ENCODE measurements around the gene TMC3.
A peak's percentile ranks its signal among the peaks of the same experiment; 100 is the strongest.

Gene TMC3

DNA sequence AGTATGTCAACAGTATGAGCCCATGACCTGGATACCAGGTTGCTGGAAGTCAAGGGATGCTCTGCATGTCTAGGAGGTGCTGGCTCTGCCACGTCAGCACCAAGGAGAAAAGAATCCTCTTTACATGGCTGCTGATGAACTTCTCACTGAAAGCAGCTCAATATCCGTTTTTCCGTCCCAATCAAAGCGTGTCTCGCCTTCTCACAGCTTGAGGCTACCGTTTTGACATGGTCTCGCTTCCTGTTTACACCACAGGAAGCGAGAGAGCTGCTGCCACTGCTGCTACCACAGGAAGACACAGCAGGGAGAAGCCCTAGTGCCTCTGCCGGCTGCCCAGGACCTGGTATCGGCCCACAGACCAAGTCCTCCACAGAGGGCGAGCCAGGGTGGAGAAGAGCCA lies 77.3 kb downstream of the TMC3 start:
- DNase-seq, result peak; percentile 82

DNA sequence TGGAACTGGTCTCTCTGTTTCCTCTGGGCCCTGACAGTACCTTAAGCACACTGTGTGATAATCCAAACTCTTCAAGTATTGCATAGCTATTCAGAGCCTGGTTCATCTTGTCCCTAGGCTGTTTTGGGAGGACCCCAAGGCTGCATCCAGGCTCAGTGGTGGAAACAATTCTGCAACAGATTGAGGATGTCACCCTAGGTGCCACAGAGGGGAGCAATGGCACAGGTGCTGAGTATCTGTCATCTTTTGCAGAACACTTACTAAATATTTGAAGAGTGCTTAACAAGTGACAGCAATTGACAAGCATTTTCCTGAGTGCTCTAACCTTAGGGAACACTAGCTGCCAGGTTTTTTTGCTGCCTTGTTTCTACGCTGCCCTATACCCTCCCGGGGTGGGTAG lies 77.8 kb downstream of the TMC3 start:
- DNase-seq, result no peak

DNA sequence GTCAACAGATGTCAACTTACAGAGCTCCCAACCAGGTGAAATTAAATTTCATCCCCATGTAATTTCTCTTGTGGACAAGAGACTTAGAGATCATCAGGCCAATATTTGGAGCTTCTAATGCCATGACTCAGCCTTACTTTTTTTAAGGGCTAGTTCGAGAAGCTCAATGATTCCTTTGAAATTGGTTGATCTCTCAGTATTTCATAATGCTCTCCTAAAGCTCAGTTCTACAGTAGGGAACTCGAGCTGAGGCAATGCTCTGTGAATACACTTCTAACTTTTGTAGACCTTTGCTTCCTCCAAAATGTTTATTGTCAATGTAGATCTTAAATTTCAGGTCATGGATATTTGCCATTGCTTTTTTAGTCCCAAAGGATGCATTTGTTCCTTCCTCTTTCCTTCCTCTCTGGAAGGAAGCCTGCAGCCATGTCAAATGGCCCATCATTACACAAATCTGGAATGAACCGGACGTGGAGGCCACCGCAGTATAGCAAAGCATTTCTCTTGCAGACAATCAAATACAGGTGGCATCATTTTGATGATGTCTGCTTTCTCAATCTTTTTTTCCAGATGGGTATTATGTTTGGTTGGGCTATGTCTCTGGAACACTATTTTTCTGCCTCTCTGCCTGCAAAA lies 78.4 kb downstream of the TMC3 start:
- no peak for DNase-seq

DNA sequence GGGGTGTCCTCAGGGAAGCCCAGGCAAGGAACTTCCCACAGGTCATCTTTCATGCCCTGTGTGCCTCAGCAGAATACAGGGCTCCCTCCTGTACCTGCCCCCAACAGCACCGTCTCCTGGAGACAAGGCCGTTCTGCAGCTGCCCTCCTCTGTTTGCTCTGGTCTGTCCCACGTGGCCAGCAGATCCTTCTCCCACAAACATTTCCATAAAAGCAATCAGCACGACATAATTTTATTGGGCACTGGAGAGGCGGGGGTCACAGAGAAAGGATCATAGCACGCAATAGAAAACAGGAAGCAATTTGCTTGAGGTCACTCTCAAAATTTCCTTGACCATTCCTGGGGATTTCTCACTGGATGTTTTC lies 79.5 kb downstream of the TMC3 start:
- DNase-seq, result no peak

DNA sequence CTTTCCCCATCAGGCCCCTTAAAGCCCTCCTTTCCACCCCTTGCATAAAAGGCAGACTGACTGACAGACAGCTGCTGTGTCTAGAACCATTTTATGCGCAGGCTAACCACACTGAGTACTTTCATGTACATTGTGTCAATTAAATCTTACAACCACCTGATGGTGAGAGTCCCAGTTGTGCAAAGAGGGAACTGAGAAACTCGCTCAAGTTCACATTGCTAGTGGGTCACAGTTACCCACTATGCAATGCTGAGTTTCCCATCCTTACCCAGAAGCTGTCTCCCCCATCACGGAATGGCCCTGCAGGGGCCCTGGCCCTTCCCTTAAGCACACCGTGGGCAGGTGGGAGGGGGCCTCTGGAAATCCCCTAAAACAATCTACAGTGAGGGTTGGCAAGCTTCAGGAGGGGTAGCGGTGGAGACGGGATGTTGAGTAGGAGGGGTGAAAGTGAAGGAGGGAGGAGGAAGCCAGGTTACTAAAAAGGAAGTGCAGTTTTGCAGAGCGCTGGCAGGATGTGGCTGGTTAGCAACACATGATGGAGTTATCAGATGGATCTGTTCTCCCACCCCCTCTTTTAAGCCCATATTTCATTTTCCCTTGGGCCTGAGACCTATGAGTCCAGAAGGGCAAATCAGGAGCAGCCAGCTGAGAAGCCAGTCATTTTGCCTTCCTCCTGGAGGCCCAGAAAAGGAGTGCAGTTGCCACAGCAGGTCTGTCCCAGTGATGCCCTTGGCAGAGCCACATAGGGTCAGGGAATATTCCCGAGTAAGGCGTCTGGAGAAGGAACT lies 80.1 kb downstream of the TMC3 start:
- peak; percentile 81 for DNase-seq

DNA sequence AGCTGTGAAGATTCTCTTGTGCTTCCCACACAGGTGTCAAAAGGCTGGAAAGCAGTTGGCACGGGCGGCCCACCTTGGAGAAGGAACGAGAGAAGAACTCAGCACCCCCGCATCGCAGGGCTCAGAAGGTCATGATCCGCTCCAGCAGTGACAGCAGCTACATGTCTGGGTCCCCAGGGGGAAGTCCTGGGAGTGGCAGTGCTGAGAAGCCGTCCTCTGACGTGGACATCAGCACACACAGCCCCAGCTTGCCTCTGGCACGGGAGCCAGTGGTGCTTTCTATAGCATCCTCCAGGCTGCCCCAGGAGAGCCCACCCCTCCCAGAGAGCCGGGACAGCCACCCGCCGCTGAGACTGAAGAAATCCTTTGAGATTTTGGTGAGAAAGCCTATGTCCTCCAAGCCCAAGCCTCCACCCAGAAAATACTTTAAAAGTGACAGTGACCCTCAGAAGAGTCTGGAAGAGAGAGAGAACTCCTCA lies 81.5 kb downstream of the TMC3 start:
- no peak for DNase-seq

DNA sequence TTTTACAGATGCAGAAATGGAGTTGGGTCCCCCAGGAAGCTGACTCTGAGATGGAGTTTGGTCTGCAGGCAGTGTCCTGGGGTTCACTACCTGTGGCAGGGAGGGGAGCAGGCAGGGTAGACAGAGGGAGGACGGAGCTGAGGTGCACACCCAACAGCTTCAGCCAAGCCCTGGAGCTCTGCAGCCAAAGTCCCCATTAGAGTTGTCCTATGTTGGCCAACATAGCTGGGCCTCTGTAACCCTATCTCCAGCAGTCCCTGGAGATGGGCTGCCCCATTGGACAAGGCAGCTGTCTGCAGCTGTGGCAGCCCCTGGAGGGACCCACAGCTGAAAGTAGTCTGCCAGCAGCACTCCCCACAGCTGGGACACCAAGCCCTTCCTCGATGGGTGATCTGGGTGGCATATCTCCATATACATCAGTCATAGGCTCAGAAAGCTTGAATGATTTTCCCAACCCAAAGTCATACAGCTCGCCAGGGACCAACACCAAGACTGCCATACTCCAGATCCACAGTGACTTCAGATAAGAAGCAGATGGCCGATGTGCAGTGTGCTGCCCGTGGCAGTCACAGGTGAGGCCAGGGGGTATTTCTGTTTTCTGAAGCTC lies 82.0 kb downstream of the TMC3 start:
- DNase-seq, result no peak

DNA sequence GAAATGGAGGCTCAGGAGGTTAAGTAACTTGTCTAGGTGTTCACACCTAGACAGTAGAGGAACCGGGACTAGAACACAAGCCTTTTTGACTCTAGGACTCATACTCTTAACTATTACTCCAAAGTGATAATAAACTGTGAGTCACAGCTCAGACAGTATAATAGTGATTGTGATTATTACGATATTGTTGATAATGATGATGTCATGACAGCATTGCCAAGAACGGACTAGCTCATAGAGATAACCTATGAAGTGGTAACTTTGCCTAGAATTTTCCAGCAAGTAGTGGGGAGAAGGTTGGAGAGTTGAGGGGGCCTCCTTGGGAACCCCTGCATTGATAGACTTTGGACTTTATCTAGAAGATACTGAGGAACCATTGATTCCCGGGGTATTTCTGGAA lies 84.1 kb downstream of the TMC3 start:
- no peak for DNase-seq

DNA sequence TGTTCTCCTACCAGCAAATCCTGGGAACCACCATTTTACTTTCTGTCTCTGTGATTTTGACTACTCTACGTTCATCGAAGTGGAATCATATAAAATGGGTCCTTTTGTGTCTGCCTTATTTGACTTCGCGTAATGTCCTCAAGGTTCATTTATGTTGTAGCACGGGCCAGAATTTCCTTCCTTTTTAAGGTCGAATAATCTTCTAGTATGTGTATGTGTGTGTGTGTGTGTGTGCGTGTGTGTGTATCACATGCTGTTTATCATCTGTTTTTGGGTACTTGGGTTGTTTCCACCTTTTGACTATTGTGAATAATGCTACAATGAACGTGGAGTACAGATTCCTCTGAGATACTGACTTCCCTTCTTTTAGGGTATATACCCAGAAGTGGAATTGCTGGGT lies 85.4 kb downstream of the TMC3 start:
- DNase-seq, result no peak

DNA sequence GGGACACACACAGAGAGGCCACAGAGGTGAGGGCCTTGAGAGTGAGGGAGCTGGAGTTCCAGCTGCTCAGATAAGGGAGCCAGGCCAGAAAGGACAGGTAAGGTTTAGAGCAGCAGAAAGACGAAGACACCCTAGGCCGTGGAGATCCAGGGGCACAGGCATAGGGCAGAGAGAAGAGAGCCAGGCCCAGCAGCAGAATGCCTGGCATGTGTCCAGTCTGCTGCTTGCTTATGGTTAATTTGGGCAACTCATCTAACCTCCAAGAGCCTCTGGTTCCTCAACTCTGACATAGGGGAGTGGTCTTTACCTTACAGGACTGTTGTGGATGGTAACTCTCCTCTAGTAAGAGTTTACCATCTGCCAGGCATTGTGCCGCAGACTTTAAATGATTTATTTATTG lies 86.0 kb downstream of the TMC3 start:
- no peak for DNase-seq

DNA sequence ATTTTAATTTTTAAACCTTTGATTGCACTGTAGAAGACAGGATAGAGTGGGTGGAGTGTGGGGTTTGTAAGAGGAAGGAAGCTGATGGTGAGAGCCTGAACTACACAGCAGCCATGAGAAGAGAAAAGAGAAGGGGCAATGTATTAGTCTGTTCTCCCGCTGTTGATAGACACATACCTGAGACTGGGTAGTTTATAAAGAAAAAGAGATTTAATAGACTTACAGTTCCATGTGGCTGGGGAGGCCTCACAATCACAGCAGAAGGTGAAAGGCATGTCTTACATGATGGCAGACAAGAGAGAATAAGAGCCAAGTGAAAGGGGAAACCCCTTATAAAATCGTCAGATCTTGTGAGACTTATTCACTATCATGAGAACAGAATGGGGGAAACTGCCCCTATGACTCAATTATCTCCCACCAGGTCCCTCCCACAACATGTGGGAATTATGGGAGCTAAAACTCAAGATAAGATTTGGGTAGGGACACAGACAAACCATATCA lies 87.3 kb downstream of the TMC3 start:
- DNase-seq, result no peak

DNA sequence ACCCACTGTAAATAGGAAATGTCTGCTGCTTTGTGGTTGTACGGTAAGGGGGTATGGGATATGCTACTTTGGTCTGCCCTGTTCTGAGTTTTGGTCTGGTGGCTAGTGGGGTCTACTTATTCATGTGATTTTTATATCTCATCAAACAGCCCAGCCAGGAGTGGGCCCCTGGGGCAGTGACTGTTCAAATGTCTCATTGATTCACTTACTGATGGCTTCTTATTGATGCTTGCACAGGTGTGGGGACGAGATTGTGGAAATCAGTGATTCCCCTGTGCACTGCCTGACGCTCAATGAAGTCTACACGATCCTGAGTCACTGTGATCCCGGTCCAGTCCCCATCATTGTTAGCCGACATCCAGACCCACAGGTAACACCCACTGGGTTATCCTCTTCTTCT lies 88.6 kb downstream of the TMC3 start:
- no peak for DNase-seq

DNA sequence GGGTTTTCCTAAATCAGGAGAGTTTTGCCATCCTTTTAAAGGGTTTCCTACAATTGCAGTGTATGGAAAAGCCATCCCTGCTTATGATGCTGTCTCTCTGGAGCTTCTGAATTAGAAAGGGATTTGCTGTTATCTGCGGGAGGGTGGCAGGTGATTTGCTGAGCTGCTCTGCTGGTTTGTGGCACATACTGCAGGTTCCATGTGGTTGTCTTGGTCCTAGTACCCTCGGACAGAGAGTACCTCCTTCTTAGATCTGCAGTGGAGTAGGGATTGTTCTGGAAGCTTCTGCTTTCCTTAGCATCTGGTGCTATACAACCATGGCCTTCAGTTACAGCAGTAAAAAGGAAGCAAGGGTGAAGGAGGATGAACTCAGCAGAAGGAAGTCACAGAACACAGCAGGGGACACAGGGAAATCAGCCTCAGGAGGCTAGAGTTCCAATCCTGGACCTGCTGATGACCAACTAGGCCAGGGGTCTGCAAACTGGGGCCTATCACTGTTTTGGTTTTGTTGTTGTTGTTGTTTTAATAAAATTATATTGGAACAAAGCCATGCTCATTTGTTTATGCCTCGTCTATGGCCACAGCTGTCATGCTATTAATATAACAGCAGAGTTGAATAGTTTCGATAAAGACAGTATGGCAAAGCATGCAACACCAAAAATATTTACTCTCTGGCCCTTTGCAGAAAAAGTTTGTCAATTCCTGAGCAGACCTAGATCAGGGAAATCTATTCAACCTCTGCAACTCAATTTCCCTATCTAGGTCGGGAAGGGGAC lies 89.6 kb downstream of the TMC3 start:
- peak; percentile 26 for DNase-seq

DNA sequence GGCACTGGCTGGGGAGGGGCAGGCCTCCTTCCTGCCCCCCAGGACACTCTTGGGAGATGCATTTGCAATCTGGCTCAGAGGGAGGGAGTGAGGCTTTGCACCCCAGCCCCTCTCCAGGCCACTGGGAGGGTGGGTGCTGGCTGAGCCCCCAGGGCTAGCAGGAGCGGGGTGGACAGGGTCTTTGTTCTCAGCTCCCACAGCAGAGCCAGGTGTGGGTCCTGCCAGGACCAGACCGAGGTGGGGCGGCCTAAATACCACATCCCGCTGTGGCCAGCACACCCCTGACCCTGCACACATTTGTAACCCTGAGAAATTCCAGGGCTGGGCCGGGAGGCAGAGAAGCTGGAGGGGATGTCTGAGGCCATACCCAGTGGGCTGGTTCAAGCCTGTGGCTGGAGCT lies 91.1 kb downstream of the TMC3 start:
- DNase-seq, result no peak

DNA sequence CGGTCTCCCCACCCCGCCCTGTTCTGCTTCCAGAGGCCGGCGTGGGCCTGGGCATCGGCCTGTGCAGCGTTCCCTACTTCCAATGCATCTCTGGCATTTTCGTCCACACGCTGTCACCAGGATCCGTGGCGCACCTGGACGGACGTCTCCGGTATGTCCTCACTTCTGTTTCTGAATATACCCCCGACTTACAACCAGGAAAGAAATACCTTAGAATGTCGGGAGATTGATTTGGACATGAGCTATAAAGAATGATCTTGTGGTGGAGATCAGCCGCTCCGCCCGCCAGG lies 91.5 kb downstream of the TMC3 start:
- DNase-seq, result no peak

DNA sequence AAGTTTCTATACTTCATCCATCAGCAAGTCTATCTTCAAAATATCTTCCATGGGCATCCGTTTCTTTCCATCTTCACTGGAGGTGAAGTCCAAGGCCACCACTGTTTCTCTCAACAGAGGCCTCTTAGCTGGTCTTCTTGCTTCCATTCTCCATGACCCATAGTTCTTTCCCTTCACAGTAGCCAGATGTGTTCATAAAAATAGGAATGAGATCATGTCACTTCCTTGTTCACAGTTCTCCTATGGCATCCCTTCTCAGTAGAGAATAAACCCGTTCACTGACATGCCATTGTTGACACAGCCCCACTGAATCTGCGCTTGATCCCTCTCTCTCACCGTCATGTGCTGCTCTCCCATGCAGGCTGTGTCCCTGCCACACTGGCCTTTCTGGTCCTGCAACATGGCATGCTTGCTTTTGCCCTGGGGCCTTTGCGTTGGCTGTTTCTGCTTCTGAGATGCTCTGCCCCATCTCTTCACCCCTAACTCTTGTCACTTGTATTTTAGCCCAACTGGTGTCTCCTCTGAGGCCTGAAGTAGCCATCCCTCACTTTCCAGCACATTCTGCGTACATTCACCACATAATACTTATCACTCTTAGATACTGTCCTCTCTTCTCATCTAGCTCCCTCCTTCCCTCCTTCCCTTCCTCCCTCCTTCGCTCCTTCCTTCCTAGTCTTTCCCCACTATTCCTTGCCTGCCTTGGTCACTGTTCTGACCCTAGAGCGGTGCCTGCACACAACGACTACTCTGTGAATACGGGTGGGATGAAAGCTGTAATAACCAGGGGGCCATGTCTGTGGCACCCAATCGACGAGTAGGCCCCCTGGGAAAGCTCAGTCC lies 92.0 kb downstream of the TMC3 start:
- peak; percentile 42 for DNase-seq

DNA sequence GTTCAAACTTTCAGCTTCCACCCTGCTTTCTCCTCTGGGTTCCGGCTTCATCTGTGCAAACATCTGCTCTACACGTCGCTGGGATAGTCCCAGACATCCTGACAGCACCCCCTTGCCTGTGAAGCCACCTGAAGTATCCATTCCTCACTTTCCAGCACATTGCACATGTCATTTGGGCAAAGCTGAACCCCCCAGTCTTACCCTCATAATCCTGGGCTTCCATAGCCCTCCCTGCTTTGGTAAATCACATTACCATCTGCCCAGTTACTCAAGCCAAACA lies 92.6 kb downstream of the TMC3 start:
- DNase-seq, result no peak

Measured in activated CD8-positive, alpha-beta memory T cell treated with anti-CD3 and anti-CD28 coated beads, Interleukin-2, amount 50 U/mL, for 48 hours (primary cell).